CD4-positive, alpha-beta T cell treated with Interleukin-1 beta for 1 hour (primary cell): Measurements from ENCODE around the gene MED15.
"Not testable (repeated sequence)": the region's sequence is repeated elsewhere in the genome, so short reads cannot be mapped to it uniquely, and the experiment has no call there.

Experiments used
- DNase-seq, 2 donors: peaks; one replicate each; pipeline ENCODE4 v3.0.0-alpha.2; 2020 to 2022

MED15 gene

GRCh38 chr22:20533095-20533878 lies 25.9 kb downstream of the MED15 start:
- no peak for DNase-seq

DNA sequence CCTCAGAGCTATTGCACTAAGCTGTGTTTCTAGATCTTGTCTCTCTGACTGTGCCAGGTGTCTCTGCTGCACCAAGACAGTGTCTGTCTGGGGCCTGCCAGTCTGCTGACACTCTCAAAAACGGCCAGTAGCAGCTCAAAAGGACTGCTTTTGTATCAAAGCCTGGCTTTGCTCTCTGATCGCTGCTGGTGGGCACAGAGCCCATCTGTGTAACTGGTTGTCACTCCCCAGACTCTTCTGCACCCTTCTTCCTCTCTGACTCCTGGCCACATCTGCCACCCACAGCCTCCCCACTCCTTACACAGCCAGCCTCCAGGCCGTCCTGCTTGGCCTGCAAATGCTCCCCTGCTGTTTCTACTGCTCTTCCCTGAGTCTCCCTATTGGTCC lies 26.5 kb downstream of the MED15 start:
- no peak for DNase-seq

- no peak for DNase-seq
Measured at GRCh38 chr22:20536590-20537324, 29.3 kb downstream of the MED15 start.

DNA sequence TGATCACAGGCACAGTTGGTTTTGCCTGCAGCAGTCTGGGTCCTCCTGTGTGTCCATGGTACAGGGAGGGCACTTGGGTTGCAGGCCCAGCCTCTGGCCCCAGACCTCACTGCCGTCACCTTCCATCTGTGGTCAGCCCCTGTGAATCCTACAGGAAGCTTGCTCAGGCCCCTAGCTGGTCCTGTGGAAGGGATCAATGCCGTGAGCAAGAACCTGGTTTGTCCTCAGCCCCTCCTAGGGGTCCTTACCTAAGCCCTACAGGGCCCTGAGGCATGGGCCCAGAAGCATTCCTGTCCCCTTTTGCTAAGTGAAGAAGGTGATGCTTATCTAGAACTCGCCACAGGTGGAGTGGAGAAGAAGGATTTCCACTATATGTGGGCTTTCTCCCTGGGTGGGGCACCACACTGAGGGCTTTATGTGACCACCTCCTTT lies 29.9 kb downstream of the MED15 start:
- no peak for DNase-seq

DNA sequence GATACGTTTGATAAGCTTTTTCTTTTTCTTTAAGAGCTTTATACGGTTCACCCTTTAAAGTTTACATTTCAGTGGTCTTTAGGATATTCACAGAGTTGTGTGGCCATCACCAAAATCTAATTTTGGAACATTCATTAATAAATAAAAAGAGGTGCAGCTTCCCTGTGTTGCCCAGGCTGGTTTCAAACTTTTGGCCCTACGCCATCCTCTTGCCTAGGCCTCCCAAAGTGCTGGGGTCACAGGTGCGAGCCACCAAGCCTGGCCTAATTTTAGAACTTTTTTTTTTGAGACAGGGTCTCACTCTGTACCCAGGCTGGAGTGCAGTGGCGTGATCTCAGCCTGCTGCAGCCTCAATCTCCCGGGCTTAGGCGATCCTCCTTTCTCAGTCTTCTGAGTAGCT lies 30.6 kb downstream of the MED15 start:
- no peak for DNase-seq

GRCh38 chr22:20538875-20539274 lies 31.5 kb downstream of the MED15 start:
- not testable (repeated sequence) for DNase-seq

DNA sequence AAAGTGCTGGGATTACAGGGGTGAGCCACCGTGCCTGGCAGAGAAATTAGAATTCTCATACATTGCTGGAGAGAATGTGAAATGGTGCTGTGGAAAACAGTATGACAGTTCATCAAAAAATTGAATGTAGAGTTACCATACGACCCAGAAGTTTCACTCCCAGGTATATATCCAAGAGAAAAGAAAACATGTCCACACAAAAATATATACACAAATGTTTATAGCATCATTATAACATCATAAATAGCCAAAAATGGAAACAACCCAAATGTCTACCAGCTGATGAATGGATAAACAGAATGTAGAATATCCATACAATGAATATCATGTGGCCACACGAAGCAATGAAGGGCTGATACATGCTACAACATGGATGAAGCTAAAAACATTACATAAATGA lies 34.6 kb downstream of the MED15 start:
- no peak for DNase-seq

DNA sequence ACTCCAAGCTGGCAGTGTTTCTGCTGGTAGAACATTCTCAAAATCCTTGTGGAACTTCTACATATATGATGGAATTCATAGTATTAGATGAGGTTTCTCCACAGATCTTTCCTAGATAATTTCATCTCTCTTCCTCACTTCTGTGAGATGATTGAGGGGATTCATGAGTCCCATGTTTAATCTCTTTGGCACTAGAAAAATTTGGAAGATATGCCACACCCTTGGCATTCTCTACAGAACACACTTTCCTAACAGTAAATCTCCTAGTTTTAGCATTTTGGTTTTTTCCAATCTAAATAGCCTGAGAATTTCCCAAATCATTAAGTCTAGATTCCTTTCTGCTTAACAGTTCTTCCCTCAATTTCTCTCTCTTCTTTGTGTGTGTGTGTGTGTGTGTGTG lies 35.3 kb downstream of the MED15 start:
- no peak for DNase-seq

GRCh38 chr22:20545318-20545634 lies 37.9 kb downstream of the MED15 start:
- DNase-seq, result not testable (repeated sequence)

DNA sequence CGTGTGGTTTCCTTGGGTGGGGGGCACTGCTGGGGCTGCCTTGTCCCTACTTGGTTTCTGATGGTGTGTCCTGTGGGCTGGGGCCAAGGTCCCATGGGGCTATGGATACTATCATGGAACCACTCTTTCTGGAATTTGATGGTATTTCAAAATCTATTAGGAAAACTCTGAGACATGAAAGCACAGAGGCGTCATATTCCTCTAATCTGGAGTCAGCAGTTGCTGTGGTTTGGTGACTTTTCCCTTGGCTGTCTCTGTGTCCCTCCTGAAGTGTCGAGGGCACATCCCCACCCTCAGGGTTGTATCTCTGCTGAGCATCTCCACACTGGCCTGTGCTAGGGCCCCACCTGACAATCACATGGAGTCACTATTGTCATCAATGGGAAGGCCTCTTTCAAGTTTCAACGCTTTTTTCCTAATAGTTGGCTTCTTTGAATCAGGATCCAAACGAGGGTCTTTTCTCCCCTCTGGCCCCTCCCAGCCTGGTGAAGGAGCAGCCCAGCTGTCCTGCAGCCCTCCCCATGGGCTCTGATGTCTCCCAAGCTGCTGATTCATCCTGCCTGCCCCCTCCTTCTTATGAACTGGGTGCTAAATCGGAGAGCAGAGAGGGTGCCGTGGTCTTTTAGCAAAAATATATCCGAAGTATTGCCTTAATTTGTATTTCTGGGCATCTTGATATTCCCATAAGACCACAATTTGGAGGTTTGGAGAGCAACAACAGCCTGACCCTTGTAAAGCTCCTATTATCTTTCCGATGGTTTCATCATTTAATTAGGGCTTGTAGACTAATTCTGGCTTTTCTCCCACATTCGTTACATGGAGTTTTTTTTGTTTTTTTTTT lies 38.5 kb downstream of the MED15 start:
- no peak for DNase-seq

DNA sequence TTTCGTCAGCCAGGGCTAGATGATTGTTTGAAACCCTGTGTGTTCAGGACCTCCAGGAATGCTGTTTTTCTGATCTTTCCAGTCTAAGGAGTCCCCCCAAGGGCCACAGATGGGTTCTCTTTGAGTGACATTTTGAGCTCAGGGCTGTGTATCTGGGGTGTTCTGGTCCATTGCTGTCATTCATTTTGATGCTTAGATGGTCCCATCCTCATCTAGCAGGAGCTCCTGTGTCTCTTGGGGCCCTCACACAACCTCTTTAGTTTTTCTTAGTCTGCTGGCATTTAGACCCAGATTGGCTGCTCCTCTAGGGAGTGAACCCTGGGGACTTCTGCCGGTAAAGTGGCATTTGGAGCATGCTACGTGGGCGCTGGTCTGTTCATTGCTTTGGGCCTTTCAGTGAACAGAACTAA lies 39.1 kb downstream of the MED15 start:
- DNase-seq, result no peak

DNA sequence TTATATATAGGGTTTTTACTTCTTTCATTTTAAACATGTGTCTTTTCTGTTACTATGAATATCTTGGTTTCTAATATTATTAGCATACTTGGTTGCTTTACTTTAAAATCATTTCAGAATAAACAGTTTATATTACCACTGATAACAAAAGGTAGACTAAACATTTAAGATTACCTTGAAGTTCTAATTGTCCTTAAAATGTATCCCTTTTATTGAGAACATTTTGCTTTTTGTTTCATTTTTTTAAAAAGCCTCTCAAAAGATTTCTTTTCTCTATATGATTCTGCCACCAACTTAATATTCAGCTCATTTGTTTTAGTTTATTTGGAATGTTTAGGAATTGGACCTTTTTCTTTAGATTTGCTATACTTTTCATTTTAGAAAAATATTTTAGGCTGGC lies 39.6 kb downstream of the MED15 start:
- no peak for DNase-seq

- no peak for DNase-seq
Measured at GRCh38 chr22:20548806-20549205, 41.4 kb downstream of the MED15 start.

GRCh38 chr22:20549232-20549841 lies 41.9 kb downstream of the MED15 start:
- DNase-seq, result peak; percentile 61 to 65

DNA sequence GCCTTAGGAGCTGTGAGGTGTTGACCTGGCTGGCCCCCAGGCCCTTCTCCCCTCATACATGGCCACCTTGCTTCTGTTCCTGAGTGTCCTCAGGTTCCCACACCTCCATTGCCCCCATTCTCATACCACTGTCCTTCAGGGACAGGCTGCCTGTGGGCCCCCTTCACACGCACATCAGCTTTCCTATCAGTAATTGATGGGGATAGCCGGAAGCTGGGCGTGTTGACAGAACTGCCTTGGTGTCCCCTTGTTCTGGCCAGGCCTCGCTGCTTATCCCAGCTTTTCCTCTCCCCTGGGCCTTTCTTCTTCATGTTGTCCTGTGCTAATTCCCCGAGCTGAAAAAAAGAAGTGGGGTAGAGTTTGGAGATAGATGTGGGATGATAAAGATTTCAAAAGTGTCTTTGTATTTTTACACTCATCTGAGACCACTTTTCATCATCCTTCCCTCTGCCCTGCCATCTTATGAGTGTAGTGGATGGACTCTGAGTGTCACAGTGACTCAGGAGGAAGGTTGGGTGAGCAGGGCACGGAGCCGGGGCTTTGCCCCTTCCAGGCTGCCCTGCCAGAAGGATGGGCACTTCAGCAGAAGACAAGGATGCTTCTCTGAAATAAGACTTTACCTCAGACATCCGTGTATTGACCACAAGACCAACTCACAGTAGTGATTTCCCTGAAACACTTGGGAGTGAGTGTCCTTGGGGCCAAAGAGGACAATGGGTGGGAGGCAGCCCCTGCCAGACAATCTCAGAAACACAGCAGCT lies 42.8 kb downstream of the MED15 start:
- no peak for DNase-seq

GRCh38 chr22:20550851-20551744 lies 43.7 kb downstream of the MED15 start:
- DNase-seq, result peak; percentile 44 to 66

DNA sequence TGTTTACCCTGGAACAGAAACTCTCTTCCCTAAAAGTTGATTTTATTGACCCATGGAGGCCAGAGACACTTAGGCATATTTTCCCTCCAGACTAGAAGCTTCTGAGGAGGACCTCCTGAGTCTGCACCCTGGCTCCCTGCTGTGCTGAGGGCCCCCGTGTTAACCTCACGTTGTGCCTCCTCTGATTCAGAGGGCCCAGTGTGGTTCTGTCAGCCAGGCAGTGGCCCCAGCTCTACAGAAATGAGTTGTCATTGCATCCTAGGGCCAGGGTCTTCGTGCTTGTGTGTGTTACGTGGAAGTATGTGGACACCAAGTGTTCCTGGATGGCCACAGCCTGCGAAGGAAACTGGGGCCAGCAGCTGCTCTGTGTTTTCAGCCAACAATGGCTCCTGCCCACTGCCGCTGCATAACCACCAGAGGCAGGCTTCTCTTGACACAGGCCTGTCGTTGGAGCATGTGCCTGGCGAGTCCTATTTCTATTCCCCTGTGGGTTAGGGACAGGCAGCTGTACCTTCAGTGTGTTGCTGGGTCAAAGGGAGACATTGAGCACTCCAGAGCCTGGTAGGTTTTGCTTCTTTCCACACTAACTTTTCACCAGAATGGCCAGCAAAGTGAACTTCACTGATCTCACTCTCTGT lies 44.5 kb downstream of the MED15 start:
- peak; percentile 29 to 49 for DNase-seq

GRCh38 chr22:20552443-20553401 lies 45.3 kb downstream of the MED15 start:
- DNase-seq, result no peak

DNA sequence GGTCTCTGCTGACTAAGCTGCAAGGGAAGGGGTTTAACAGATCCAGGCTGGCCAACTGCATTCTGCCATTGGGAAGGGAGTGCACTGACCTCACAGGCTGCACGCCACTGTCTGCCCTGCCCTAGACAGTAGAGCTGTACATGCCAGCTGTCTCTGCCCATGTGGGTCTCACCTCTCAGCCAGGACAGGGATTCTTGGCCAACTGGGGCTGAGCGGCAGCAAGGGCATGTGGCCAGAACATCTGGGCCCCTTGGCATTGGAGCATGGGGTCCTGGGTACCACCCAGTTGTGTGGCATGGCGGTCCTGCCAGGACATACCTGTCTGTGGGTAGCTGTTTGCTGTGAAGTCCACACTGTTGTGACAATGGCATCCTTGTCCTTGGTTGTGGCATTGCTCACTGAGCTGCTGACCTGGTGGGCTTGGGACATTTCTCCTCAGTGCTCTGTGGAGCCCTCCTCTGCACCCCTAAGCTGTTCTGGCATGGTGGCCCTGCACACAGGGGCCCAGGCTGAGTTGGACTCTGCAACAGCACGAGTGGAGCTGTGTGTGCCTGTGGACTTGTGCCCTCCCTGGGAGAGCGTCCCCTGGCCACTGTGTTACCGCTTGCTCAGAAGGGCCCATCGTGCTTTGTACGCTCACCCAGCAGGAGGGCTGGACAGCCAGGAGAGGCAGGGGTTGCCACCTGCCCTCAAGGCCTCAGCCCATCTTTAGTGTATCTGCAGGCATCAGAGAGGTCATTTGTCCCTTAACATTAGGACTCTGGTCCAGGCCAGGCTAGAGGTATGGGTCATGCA lies 46.7 kb downstream of the MED15 start:
- no peak for DNase-seq
